ENCODE results near the gene KCNQ1OT1.
A peak's percentile ranks its signal among the peaks of the same experiment; 100 is the strongest.

KCNQ1OT1 gene

GRCh38 chr11:2591805-2592204 is 108.0 kb downstream of the KCNQ1OT1 start:
- DNase-seq: no peak

GRCh38 chr11:2590965-2591754 is 108.6 kb downstream of the KCNQ1OT1 start:
- no peak for DNase-seq

GRCh38 chr11:2590131-2590964 is 109.4 kb downstream of the KCNQ1OT1 start:
- DNase-seq: no peak

- no peak for DNase-seq
These were observed 110.3 kb downstream of the KCNQ1OT1 start for GRCh38 chr11:2589538-2589934.

- DNase-seq: no peak
These were observed 110.8 kb downstream of the KCNQ1OT1 start for GRCh38 chr11:2588809-2589537.

GRCh38 chr11:2587976-2588748 is 111.6 kb downstream of the KCNQ1OT1 start:
- no peak for DNase-seq

GRCh38 chr11:2587132-2587930 is 112.5 kb downstream of the KCNQ1OT1 start:
- DNase-seq: no peak

GRCh38 chr11:2586793-2587131 is 113.0 kb downstream of the KCNQ1OT1 start:
- DNase-seq: no peak

- no peak for DNase-seq
These were observed 113.6 kb downstream of the KCNQ1OT1 start for GRCh38 chr11:2586087-2586792.

GRCh38 chr11:2585566-2586086 is 114.2 kb downstream of the KCNQ1OT1 start:
- no peak for DNase-seq

- DNase-seq: peak; percentile 11
These were observed 114.8 kb downstream of the KCNQ1OT1 start for GRCh38 chr11:2584812-2585565.

GRCh38 chr11:2584434-2584811 is 115.4 kb downstream of the KCNQ1OT1 start:
- DNase-seq: no peak

GRCh38 chr11:2583605-2583958 is 116.2 kb downstream of the KCNQ1OT1 start:
- no peak for DNase-seq

- DNase-seq: peak; percentile 9
These were observed 116.7 kb downstream of the KCNQ1OT1 start for GRCh38 chr11:2582946-2583604.

- peak; percentile 9 for DNase-seq
These were observed 117.3 kb downstream of the KCNQ1OT1 start for GRCh38 chr11:2582351-2582945.

GRCh38 chr11:2581931-2582350 is 117.9 kb downstream of the KCNQ1OT1 start:
- peak; percentile 9 for DNase-seq

GRCh38 chr11:2581151-2581930 is 118.5 kb downstream of the KCNQ1OT1 start:
- DNase-seq: peak; percentile 9

GRCh38 chr11:2580571-2581001 is 119.2 kb downstream of the KCNQ1OT1 start:
- DNase-seq: peak; percentile 9

Measured in activated CD8-positive, alpha-beta memory T cell treated with anti-CD3 and anti-CD28 coated beads, Interleukin-2, amount 50 U/mL, for 4 hours (primary cell).